Activated B cell treated with CpG ODN at 0.5 μM for 24 hours (primary cell): ENCODE measurements around the gene UBE2E1. TPM values are rescaled to one million over a fixed set of nuclear protein-coding genes. Genes with fewer than 3 reads are reported as not detected.

Experiments used
- ATAC-seq: fragments of 200-7000 bp; cut with Tn5 transposase; one replicate; pipeline ENCODE4 v1.10.0; 2021; ENCODE audit warnings: low read depth, mild to moderate bottlenecking, moderate library complexity
- CTCF ChIA-PET: fragments of 350-600 bp; sonication (Branson Sonifier 250); formaldehyde crosslinking; loops from one replicate; lab custom pipeline; 2021; ENCODE audit warnings: antibody characterized with exemption; lab: Charles Lee
- POLR2A ChIA-PET: fragments of 350-600 bp; sonication (Branson Sonifier 250); formaldehyde crosslinking; loops from one replicate; lab custom pipeline; 2021; ENCODE audit warnings: antibody characterized with exemption; lab: Charles Lee
- DNase-seq: peaks from one replicate; pipeline ENCODE4 v3.0.0; 2022
- H3K27ac Mint-ChIP-seq: one replicate; pipeline ENCODE4 v1.8.0; 2020; ENCODE audit warnings: mixed read lengths
- H3K27me3 Mint-ChIP-seq: one replicate; pipeline ENCODE4 v1.8.0; 2021; ENCODE audit warnings: mixed read lengths
- H3K36me3 Mint-ChIP-seq: one replicate; pipeline ENCODE4 v1.8.0; 2021; ENCODE audit warnings: low read depth, mixed read lengths
- H3K4me1 Mint-ChIP-seq: one replicate; pipeline ENCODE4 v1.8.0; 2021; ENCODE audit warnings: mixed read lengths
- H3K4me3 Mint-ChIP-seq: one replicate; pipeline ENCODE4 v1.8.0; 2020; ENCODE audit warnings: mild to moderate bottlenecking, mixed read lengths
- H3K9me3 Mint-ChIP-seq: one replicate; pipeline ENCODE4 v1.8.0; 2020; ENCODE audit warnings: mixed read lengths
- CTCF ChIP-seq: fragments of 200-600 bp; IDR thresholded peaks from one replicate; pipeline ENCODE4 v1.8.0; 2022; ENCODE audit warnings: antibody characterized with exemption, mild to moderate bottlenecking
- intact Hi-C: fragments of 100-400 bp; cut with micrococcal nuclease; formaldehyde crosslinking; loops from one replicate; pipeline ENCODE4 v1.15.1; 2024
- total RNA-seq: library from RNA; stranded (reverse); gene quantifications from 2 replicates; pipeline ENCODE4 v1.2.3, GENCODE V29; 2022

The UBE2E1 gene
- total RNA-seq, 1 donor from 2014 or later = 85.2 TPM

- ATAC-seq (no peak), DNase-seq (no peak)
- ChIA-PET POLR2A (interaction anchor here (1.0 to 5.0 kb wide), 6 partner anchors 10 to 432 kb away, joined by 3 to 23 read pairs (median 7); partner anchors contain the start of genes NKIRAS1 and RPL15), CTCF (interaction anchor here (1.5 to 1.6 kb wide), 3 partner anchors 24 to 107 kb away, joined by 4 to 5 read pairs (median 4); partner anchors contain the start of genes NKIRAS1 and RPL15)
- H3K9me3 Mint-ChIP-seq = no peaks in the 10 kb centered on the region
- no peak for TF ChIP-seq CTCF
- no peaks in the 10 kb centered on the region for H3K27me3 Mint-ChIP-seq
- peak overlapping the region; percentile 97 for H3K4me3 Mint-ChIP-seq
- intact Hi-C loops = loop anchor here (1.0 to 2.0 kb wide), 4 partner anchors 19 to 607 kb away; partner anchors contain the start of genes RPL15 and UBE2E2
- H3K4me1 Mint-ChIP-seq = peaks cover 60% of the 10 kb centered on the region
- peak overlapping the region; percentile 98 for H3K27ac Mint-ChIP-seq
- H3K36me3 Mint-ChIP-seq = peaks cover 23% of the 10 kb centered on the region
These were observed 4.1 kb downstream of the UBE2E1 start for GRCh38 chr3:23809840-23810342.

- H3K27me3 Mint-ChIP-seq = no peaks in the 10 kb centered on the region
- POLR2A ChIA-PET = interaction anchor here (1.0 to 5.0 kb wide), 6 partner anchors 9 to 433 kb away, joined by 3 to 23 read pairs (median 7); partner anchors contain the start of genes NKIRAS1 and RPL15
- peaks cover 26% of the 10 kb centered on the region for H3K36me3 Mint-ChIP-seq
- peak; percentile 39 for ATAC-seq
- peaks cover 61% of the 10 kb centered on the region for H3K4me1 Mint-ChIP-seq
- peak overlapping the region; percentile 97 for H3K4me3 Mint-ChIP-seq
- H3K27ac Mint-ChIP-seq = peak overlapping the region; percentile 98
- intact Hi-C loops = loop anchor here (1.0 to 2.0 kb wide), 4 partner anchors 19 to 608 kb away; partner anchors contain the start of genes RPL15 and UBE2E2
- no peaks in the 10 kb centered on the region for H3K9me3 Mint-ChIP-seq
- CTCF ChIA-PET = interaction anchor here (1.3 to 1.6 kb wide), 2 partner anchors 23 to 55 kb away, joined by 4 to 5 read pairs; no protein-coding TSS in a partner anchor
- peak; percentile 63 for DNase-seq
- TF ChIP-seq CTCF = no peak
These were observed 4.8 kb downstream of the UBE2E1 start for GRCh38 chr3:23810343-23811184.

- Mint-ChIP-seq H3K27me3 (no peaks in the 10 kb centered on the region), H3K4me1 (peaks cover 60% of the 10 kb centered on the region), H3K4me3 (peak overlapping the region; percentile 93), H3K9me3 (no peaks in the 10 kb centered on the region), H3K27ac (peak overlapping the region; percentile 93), H3K36me3 (peaks cover 25% of the 10 kb centered on the region)
- TF ChIP-seq CTCF = no peak
- ATAC-seq (no peak), DNase-seq (no peak)
- POLR2A ChIA-PET = interaction anchor here (1.3 to 5.0 kb wide), 3 partner anchors 19 to 106 kb away, joined by 9 to 23 read pairs (median 13); partner anchors contain the start of genes NKIRAS1 and RPL15
- CTCF ChIA-PET = interaction anchor here (1.3 to 1.5 kb wide), 2 partner anchors 18 to 55 kb away, joined by 4 to 7 read pairs; no protein-coding TSS in a partner anchor
- intact Hi-C loops = loop anchor here (2.0 kb wide), 1 partner anchor 608 kb away; the partner anchor contains the start of gene UBE2E2
These were observed 5.4 kb downstream of the UBE2E1 start for GRCh38 chr3:23811185-23811527.

GRCh38 chr3:23811919-23812318 is 6.2 kb downstream of the UBE2E1 start:
- H3K4me1 Mint-ChIP-seq = peaks cover 61% of the 10 kb centered on the region
- POLR2A ChIA-PET = interaction anchor here (1.3 to 5.0 kb wide), 2 partner anchors 19 to 105 kb away, joined by 13 to 23 read pairs; partner anchors contain the start of genes NKIRAS1 and RPL15
- ATAC-seq = no peak
- H3K27me3 Mint-ChIP-seq = no peaks in the 10 kb centered on the region
- intact Hi-C loops = loop anchor here (2.0 kb wide), 1 partner anchor 609 kb away; the partner anchor contains the start of gene UBE2E2
- H3K27ac Mint-ChIP-seq = peak overlapping the region; percentile 53
- peak overlapping the region; percentile 93 for H3K4me3 Mint-ChIP-seq
- H3K36me3 Mint-ChIP-seq = peaks cover 26% of the 10 kb centered on the region
- no peaks in the 10 kb centered on the region for H3K9me3 Mint-ChIP-seq
- CTCF ChIA-PET = interaction anchor here (1.3 to 1.5 kb wide), 2 partner anchors 17 to 54 kb away, joined by 4 to 7 read pairs; no protein-coding TSS in a partner anchor
- no peak for DNase-seq
- TF ChIP-seq CTCF = no peak
